ENCODE results near the gene CADM2. TPM values are rescaled to one million over a fixed set of nuclear protein-coding genes. Genes with fewer than 3 reads are reported as not detected.

The CADM2 gene
- total and polyA plus RNA-seq, 2 donors (not counting 3 experiments of a cell fraction or from before 2014, with no cell fraction given) = not detected

- Histone ChIP-seq H3K9ac (replicated peaks; ENCODE audit: extremely low read depth, insufficient read depth, low read length) (no peak overlapping the region), H3K79me2 (ENCODE audit: control insufficient read depth, insufficient read depth, low read length) (no peaks in the 10 kb centered on the region), H3K4me2 (ENCODE audit: insufficient read depth, low read length) (no peak overlapping the region), H4K20me1 (replicated peaks; ENCODE audit: control insufficient read depth, extremely low read depth, insufficient read depth, low read length) (no peaks in the 10 kb centered on the region), H3K9me3 (replicated peaks; ENCODE audit: control insufficient read depth, insufficient read depth, low read length) (no peaks in the 10 kb centered on the region), H3K4me3 (replicated peaks in 1 of 3; ENCODE audit: insufficient read depth in 1 of 3, low read depth in 1 of 3, low read length in 3 of 3) (no peak overlapping the region), H3K27ac (ENCODE audit: insufficient read depth, low read depth, low read length) (no peak overlapping the region), H3K9me1 (replicated peaks; ENCODE audit: control insufficient read depth, extremely low read depth, insufficient read depth, low read length) (no peaks in the 10 kb centered on the region), H3K36me3 (ENCODE audit: control insufficient read depth in 2 of 2, extremely low read depth in 1 of 2, insufficient read depth in 2 of 2, low read length in 2 of 2) (no peaks in the 10 kb centered on the region), H2AFZ (ENCODE audit: low read depth, low read length) (no peak overlapping the region), H3K4me1 (ENCODE audit: control insufficient read depth, extremely low read depth, insufficient read depth, low read length) (no peaks in the 10 kb centered on the region), H3K27me3 (ENCODE audit: control insufficient read depth in 2 of 2, insufficient read depth in 2 of 2, low read length in 2 of 2) (no peaks in the 10 kb centered on the region)
- CTCF ChIA-PET = no interaction called here
- POLR2A ChIA-PET = no interaction called here
- FAIRE-seq (no peak), DNase-seq (ENCODE audit: low read depth, low spot score) (no peak)
- intact Hi-C loops (cut with micrococcal nuclease) = no loop called here
- dilution Hi-C loops (cut with MboI; ENCODE audit: extremely low pct_ligation_motif_present, low sequenced_read_pairs) = no loop called here
- BruUV-seq (replicated peaks) = no TSS peak
- TF ChIP-seq CTCF (IDR thresholded peaks at IDR 0.05; ENCODE audit: extremely low read depth in 1 of 2, insufficient read depth in 1 of 2, low read depth in 1 of 2, low read length in 2 of 2) (no peak), EZH2 (IDR thresholded peaks at IDR 0.05; ENCODE audit: borderline replicate concordance, low read depth, low read length, severe bottlenecking) (no peak), POLR2A (IDR thresholded peaks at IDR 0.05; ENCODE audit: low read depth, low read length) (no peak), GATA2 (IDR thresholded peaks at IDR 0.05; ENCODE audit: insufficient read depth, insufficient read length, low read depth, low read length) (no peak), MYC (IDR thresholded peaks at IDR 0.05; ENCODE audit: low read depth, low read length) (no peak), JUN (IDR thresholded peaks at IDR 0.05; ENCODE audit: borderline replicate concordance, insufficient read depth, insufficient read length, low read depth) (no peak), POLR2AphosphoS5 (IDR thresholded peaks at IDR 0.05; ENCODE audit: insufficient read depth, low read depth, low read length) (no peak), FOS (IDR thresholded peaks at IDR 0.05; ENCODE audit: borderline replicate concordance, insufficient read depth, low read length) (no peak)
- TF ChIP-seq, protein P1, sequence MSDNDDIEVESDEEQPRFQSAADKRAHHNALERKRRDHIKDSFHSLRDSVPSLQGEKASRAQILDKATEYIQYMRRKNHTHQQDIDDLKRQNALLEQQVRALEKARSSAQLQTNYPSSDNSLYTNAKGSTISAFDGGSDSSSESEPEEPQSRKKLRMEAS (IDR thresholded peaks at IDR 0.05; ENCODE audit: insufficient read depth, insufficient read length) = no peak
Measured at GRCh38 chr3:84998545-84998944, 39.8 kb downstream of the CADM2 start.
